Mucosa of gallbladder (tissue), 1 donor: ENCODE measurements around the gene RBL2. TPM values are rescaled to one million over a fixed set of nuclear protein-coding genes. Genes with fewer than 3 reads are reported as not detected.
A peak's percentile ranks its signal among the peaks of the same experiment; 100 is the strongest.

Experiments used
- DNase-seq: peaks from one replicate; pipeline ENCODE4 v3.0.0-alpha.2; 2020; ENCODE audit warnings: low spot score
- total RNA-seq: library from RNA; stranded (reverse); gene quantifications from one replicate; pipeline ENCODE4 v1.2.1, GENCODE V29; 2021
- donor health status: DM: no; HTN: no; CAD: no.

Gene RBL2
- total RNA-seq, 1 donor from 2014 or later: 83.6 TPM

DNA sequence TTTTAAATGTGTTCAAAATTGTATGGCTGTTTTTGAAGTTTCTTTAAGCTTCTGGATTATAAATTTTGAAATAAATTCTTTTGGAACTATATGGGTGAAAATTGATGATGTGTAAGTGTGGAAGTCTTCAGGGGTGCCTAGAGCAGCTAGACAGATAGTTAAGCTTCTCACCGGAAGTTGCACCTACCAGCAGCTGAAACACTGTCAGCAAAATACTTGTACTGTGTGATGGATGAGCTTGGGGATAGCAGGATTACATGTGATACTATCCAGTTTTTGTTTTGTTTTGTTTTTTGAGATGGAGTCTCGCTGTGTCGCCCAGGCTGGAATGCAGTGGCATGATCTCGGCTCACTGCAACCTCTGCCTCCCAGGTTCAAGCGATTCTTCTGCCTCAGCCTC lies 19.7 kb downstream of the RBL2 start:
- DNase-seq: no peak

DNA sequence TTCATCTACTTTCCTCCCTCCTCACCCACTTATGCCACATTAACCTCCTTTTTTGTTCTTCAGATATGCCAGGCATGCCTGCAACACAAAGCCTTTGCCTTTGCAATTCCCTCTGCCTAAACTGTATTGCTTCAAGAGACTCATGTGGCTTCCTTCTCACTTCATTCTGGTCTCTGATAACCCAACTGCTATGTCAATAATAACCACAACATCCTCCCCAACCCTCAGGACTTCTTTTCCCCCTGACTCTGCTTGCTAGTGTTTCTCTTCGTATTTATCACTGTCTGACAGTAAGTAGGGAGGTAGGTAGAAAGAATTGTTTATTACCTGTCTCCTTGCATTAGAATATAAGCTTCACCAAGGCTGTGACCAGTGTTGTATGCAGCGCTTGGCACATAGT lies 22.4 kb downstream of the RBL2 start:
- no peak for DNase-seq

GRCh38 chr16:53457670-53458069 lies 23.4 kb downstream of the RBL2 start:
- peak; percentile 24 for DNase-seq

DNA sequence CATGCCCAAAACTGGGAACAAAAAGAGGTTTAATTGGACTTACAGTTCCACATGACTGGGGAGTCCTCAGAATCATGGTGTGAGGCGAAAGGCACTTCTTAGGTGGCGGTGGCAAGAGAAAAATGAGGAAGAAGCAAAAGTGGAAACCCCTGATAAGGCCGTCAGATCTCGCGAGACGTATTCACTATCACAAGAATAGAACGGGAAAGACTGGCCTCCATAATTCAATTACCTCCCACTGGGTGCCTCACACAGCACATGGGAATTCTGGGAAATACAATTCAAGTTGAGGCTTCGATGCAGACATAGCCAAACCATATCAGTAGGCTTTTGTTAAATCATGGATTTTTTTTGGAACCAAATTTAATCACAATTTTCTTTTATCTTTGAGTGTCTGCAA lies 24.4 kb downstream of the RBL2 start:
- DNase-seq: no peak

GRCh38 chr16:53465606-53466280 lies 31.5 kb downstream of the RBL2 start:
- DNase-seq: no peak

DNA sequence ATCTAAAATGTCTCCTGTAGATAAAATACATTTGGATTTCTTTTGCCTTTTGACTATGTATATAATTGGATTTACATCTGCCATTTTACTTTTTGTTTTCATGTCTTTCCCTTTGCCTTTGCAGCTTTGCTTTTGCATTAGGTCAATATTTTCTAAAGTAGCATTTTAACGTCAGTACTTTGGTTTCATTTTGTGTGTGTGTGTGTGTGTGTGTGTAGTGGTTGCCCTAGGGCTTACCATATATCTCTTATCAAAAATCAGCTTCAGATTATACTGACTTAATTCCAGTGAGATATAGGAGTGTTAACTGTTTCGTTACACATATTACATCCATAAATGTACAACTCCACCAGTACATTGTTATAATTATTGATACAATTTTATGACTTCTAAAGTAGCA lies 42.6 kb downstream of the RBL2 start:
- DNase-seq: no peak

- no peak for DNase-seq
Measured at GRCh38 chr16:53478965-53479364, 44.7 kb downstream of the RBL2 start.

GRCh38 chr16:53480394-53480793 lies 46.1 kb downstream of the RBL2 start:
- no peak for DNase-seq

DNA sequence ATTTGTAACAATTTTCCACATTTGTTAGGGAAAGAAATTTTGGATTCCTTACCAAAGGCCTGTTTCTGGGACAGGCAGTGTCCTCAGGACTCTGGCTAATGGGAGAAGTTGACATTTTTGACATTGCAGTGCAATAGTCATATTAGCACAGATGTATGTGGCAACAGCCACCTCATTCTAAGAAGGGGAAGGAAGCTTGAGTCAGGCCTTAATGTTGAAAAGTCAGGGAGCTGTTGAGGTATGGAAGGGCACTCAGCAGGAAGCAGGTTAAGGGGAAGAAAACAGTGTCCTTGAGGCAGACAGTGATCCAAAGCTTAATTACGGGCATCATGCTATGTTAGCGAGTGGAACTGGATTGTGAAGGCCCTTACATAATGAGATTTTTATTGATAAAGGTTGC lies 47.9 kb downstream of the RBL2 start:
- no peak for DNase-seq

GRCh38 chr16:53484542-53484941 lies 50.3 kb downstream of the RBL2 start:
- DNase-seq: no peak

GRCh38 chr16:53486230-53486629 lies 52.0 kb downstream of the RBL2 start:
- no peak for DNase-seq

- no peak for DNase-seq
Measured at GRCh38 chr16:53489755-53490154, 55.5 kb downstream of the RBL2 start.

- no peak for DNase-seq
Measured at GRCh38 chr16:53492503-53492902, 58.2 kb downstream of the RBL2 start.

GRCh38 chr16:53494636-53495035 lies 60.4 kb downstream of the RBL2 start:
- DNase-seq: no peak

- no peak for DNase-seq
Measured at GRCh38 chr16:53495325-53495724, 61.1 kb downstream of the RBL2 start.

- no peak for DNase-seq
Measured at GRCh38 chr16:53498984-53499383, 64.7 kb downstream of the RBL2 start.

DNA sequence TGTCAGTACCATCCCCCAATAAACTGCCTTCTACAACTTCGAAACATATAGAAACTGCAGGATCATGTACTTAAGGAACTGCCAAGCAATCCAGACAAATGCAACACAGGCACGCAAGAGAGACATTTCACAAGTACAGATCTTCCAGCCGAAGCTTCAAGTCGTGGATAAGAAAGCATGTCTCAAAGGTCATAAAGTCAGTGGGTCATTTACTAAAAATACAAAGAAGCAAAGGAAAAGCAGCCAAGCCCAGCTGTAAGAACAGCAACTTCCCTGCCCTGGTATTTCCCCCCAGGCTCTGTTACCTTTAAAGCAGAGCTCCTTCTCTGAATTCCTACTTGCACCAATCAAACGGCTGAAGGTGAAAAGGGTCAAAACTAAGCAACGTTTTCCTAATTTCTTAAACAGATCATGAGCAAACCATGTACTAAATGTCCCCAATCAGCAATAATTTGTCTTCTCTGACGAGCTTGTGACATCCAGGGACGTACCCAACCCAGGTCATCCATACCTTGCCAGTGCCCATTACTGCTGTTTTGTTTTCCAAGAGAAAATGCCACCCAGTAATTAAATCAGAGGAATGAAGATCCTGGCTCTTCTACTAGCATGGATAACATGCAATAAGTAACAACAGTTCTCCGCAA lies 67.1 kb downstream of the RBL2 start:
- no peak for DNase-seq

- peak; percentile 25 for DNase-seq
Measured at GRCh38 chr16:53502331-53503269, 68.3 kb downstream of the RBL2 start, which contains the start of gene AKTIP. Gene AKTIP, minus strand, starts transcription at chr16:53503209. Its CDS starts 2,950 bp downstream, at chr16:53500259.

- DNase-seq: peak; percentile 100
Measured at GRCh38 chr16:53503270-53503923, 69.1 kb downstream of the RBL2 start.

DNA sequence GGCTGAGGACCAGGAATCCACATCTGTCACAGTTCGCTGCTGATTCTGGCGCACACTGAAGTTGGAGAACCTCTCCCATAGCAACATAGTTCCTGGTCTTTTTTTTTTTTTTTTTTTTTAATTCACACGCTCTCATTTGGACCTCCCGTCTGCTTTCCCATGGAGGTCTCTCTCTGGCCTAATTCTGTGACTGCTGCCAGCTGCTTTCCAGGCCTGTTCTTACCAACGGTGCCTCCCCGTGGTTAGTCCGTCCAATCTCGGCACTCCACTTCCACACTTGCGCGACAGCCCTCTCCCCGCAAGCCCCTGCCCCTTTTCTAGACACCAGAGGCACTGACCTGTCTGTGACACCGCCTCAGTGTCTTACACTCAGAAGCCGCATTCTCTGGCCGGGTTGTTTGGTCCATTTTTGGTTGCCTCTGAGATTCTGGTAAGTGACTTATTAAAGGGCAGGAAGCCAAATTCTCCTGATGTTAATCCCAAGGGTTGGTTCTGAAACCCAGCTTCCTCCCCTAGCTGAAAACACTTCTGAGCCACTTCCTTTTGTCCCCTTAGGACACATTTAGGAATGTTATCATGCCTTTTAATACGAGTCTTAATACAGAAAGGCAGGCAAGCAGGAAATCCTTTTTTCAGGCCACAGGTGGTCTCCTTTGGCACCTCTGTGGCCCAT lies 69.9 kb downstream of the RBL2 start:
- peak; percentile 38 for DNase-seq

- no peak for DNase-seq
Measured at GRCh38 chr16:53504665-53505064, 70.4 kb downstream of the RBL2 start.
